ENCODE results near the gene SMYD2. TPM values are rescaled to one million over a fixed set of nuclear protein-coding genes. Genes with fewer than 3 reads are reported as not detected.

SMYD2 gene
- total and polyA plus RNA-seq, 2 donors (not counting 3 experiments of a cell fraction or from before 2014, with no cell fraction given), result 8.0 to 20.9 TPM

DNA sequence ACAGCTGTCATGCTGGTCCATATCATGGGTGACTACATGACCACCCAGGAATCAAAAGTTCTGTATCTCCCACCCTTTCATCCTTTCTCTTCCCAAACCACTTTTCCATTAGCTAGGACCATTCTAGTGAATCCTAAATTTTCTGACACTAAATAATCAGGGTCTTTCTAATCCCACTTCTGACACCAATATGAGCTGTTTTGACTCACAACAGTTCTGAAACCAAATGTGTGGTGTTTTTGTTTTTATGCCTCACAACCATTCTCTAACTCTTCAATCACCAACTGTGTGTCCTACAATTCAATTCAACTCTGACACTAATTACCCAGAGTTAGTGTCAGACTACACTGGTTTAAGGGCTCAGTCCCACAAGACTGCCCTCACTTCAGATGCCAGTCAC lies 63.9 kb downstream of the SMYD2 start:
- Histone ChIP-seq H3K27me3 (ENCODE audit: control insufficient read depth in 2 of 2, insufficient read depth in 2 of 2, low read length in 2 of 2) (no peaks in the 10 kb centered on the region), H3K27ac (ENCODE audit: insufficient read depth, low read depth, low read length) (no peak overlapping the region), H3K79me2 (ENCODE audit: control insufficient read depth, insufficient read depth, low read length) (no peaks in the 10 kb centered on the region), H3K9me3 (replicated peaks; ENCODE audit: control insufficient read depth, insufficient read depth, low read length) (no peaks in the 10 kb centered on the region), H2AFZ (ENCODE audit: low read depth, low read length) (no peak overlapping the region), H3K4me1 (ENCODE audit: control insufficient read depth, extremely low read depth, insufficient read depth, low read length) (no peaks in the 10 kb centered on the region), H3K4me2 (ENCODE audit: insufficient read depth, low read length) (no peak overlapping the region), H3K4me3 (replicated peaks in 1 of 3; ENCODE audit: insufficient read depth in 1 of 3, low read depth in 1 of 3, low read length in 3 of 3) (no peak overlapping the region), H3K9me1 (replicated peaks; ENCODE audit: control insufficient read depth, extremely low read depth, insufficient read depth, low read length) (peaks cover 3% of the 10 kb centered on the region), H3K36me3 (ENCODE audit: control insufficient read depth in 2 of 2, extremely low read depth in 1 of 2, insufficient read depth in 2 of 2, low read length in 2 of 2) (peaks cover 3 to 12% of the 10 kb centered on the region in 2 experiments), H3K9ac (replicated peaks; ENCODE audit: extremely low read depth, insufficient read depth, low read length) (no peak overlapping the region), H4K20me1 (replicated peaks; ENCODE audit: control insufficient read depth, extremely low read depth, insufficient read depth, low read length) (no peaks in the 10 kb centered on the region)
- CTCF ChIA-PET, result interaction anchor here (1.4 to 1.6 kb wide), 2 partner anchors 13 to 283 kb away, joined by 6 to 11 read pairs; no protein-coding TSS in a partner anchor
- TF ChIP-seq, protein P1, sequence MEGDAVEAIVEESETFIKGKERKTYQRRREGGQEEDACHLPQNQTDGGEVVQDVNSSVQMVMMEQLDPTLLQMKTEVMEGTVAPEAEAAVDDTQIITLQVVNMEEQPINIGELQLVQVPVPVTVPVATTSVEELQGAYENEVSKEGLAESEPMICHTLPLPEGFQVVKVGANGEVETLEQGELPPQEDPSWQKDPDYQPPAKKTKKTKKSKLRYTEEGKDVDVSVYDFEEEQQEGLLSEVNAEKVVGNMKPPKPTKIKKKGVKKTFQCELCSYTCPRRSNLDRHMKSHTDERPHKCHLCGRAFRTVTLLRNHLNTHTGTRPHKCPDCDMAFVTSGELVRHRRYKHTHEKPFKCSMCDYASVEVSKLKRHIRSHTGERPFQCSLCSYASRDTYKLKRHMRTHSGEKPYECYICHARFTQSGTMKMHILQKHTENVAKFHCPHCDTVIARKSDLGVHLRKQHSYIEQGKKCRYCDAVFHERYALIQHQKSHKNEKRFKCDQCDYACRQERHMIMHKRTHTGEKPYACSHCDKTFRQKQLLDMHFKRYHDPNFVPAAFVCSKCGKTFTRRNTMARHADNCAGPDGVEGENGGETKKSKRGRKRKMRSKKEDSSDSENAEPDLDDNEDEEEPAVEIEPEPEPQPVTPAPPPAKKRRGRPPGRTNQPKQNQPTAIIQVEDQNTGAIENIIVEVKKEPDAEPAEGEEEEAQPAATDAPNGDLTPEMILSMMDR (IDR thresholded peaks at IDR 0.05; ENCODE audit: extremely low read depth in 1 of 2, insufficient read depth in 1 of 2, low read depth in 1 of 2, low read length in 2 of 2), result no peak
- TF ChIP-seq, protein P2, sequence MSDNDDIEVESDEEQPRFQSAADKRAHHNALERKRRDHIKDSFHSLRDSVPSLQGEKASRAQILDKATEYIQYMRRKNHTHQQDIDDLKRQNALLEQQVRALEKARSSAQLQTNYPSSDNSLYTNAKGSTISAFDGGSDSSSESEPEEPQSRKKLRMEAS (IDR thresholded peaks at IDR 0.05; ENCODE audit: insufficient read depth, insufficient read length), result no peak
- TF ChIP-seq POLR2AphosphoS5 (IDR thresholded peaks at IDR 0.05; ENCODE audit: insufficient read depth, low read depth, low read length) (no peak), FOS (IDR thresholded peaks at IDR 0.05; ENCODE audit: borderline replicate concordance, insufficient read depth, low read length) (no peak), JUN (IDR thresholded peaks at IDR 0.05; ENCODE audit: borderline replicate concordance, insufficient read depth, insufficient read length, low read depth) (no peak), GATA2 (IDR thresholded peaks at IDR 0.05; ENCODE audit: insufficient read depth, insufficient read length, low read depth, low read length) (no peak), EZH2 (IDR thresholded peaks at IDR 0.05; ENCODE audit: borderline replicate concordance, low read depth, low read length, severe bottlenecking) (no peak), MYC (IDR thresholded peaks at IDR 0.05; ENCODE audit: low read depth, low read length) (no peak), POLR2A (IDR thresholded peaks at IDR 0.05; ENCODE audit: low read depth, low read length) (no peak)
- intact Hi-C loops (cut with micrococcal nuclease), result no loop called here
- BruUV-seq (replicated peaks), result no TSS peak
- DNase-seq (ENCODE audit: low read depth, low spot score) (no peak), FAIRE-seq (no peak)
- POLR2A ChIA-PET, result no interaction called here
- dilution Hi-C loops (cut with MboI; ENCODE audit: extremely low pct_ligation_motif_present, low sequenced_read_pairs), result loop anchor here (25.0 kb wide), 1 partner anchor 242 kb away; no protein-coding TSS in a partner anchor
